ENCODE measurements around the gene CADM3. TPM values are rescaled to one million over a fixed set of nuclear protein-coding genes. Genes with fewer than 3 reads are reported as not detected.

The CADM3 gene
- total RNA-seq, 2 experiments from 2014 or later, result not detected

- Mint-ChIP-seq H3K9me3 (peaks cover 3% of the 10 kb centered on the region), H3K36me3 (no peaks in the 10 kb centered on the region), H3K4me3 (no peak overlapping the region), H3K4me1 (no peaks in the 10 kb centered on the region), H3K27ac (no peak overlapping the region), H3K27me3 (peaks cover 58% of the 10 kb centered on the region)
- no peak for DNase-seq
Measured at GRCh38 chr1:159248311-159248710, 76.9 kb downstream of the CADM3 start.

- H3K4me1 Mint-ChIP-seq, result no peaks in the 10 kb centered on the region
- H3K4me3 Mint-ChIP-seq, result no peak overlapping the region
- peaks cover 46% of the 10 kb centered on the region for H3K27me3 Mint-ChIP-seq
- no peak for DNase-seq
- H3K9me3 Mint-ChIP-seq, result peaks cover 3% of the 10 kb centered on the region
- no peak overlapping the region for H3K27ac Mint-ChIP-seq
- H3K36me3 Mint-ChIP-seq, result no peaks in the 10 kb centered on the region
Measured at GRCh38 chr1:159250638-159251216, 79.3 kb downstream of the CADM3 start.

Other genes starting within 250 kb of the CADM3 start
- 1 to 10 TPM; 1.4 to 1.6 TPM for gene PYHIN1, start 240.1 kb upstream of the CADM3 start, total RNA-seq
- gene IFI16, start 161.7 kb upstream of the CADM3 start, total RNA-seq, result 100 to 1,000 TPM; 292 to 296 TPM
- 1 to 10 TPM; 1.8 TPM for gene AIM2, start 94.8 kb upstream of the CADM3 start, total RNA-seq
- gene ACKR1, start 33.3 kb downstream of the CADM3 start, total RNA-seq, result not detected
- not detected for gene FCER1A, start 130.7 kb downstream of the CADM3 start, total RNA-seq